HG02840 (cell line): ENCODE measurements around the gene YAP1.

Source experiments
- ATAC-seq: cut with Tn5 transposase; IDR thresholded peaks from one replicate; pipeline ENCODE4 v1.9.1; 2021; ENCODE audit warnings: mild to moderate bottlenecking, moderate library complexity, moderate number of reproducible peaks; ENCODE audit not compliant: unreplicated experiment, low FRiP score

The YAP1 gene

DNA sequence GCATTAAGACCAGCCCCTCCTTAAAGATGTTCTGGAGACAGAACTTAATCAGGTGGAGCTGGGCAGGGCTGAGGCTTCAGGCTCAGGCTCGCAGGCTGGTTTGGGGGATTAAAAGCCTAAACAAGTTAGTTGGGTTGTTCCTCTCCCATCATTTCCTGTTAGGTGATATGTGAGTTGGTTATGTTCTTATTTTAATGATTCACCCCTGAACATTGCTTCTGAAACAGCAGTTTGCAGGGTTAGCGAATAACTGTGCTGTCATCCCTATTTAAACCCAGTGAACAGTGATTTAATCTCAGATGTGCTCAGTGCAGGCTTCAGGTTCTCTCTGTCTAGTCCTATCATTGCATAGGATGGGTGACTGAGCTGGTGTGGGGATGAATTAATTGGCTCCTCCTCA is 159.7 kb downstream of the YAP1 start:
- no peak for ATAC-seq

DNA sequence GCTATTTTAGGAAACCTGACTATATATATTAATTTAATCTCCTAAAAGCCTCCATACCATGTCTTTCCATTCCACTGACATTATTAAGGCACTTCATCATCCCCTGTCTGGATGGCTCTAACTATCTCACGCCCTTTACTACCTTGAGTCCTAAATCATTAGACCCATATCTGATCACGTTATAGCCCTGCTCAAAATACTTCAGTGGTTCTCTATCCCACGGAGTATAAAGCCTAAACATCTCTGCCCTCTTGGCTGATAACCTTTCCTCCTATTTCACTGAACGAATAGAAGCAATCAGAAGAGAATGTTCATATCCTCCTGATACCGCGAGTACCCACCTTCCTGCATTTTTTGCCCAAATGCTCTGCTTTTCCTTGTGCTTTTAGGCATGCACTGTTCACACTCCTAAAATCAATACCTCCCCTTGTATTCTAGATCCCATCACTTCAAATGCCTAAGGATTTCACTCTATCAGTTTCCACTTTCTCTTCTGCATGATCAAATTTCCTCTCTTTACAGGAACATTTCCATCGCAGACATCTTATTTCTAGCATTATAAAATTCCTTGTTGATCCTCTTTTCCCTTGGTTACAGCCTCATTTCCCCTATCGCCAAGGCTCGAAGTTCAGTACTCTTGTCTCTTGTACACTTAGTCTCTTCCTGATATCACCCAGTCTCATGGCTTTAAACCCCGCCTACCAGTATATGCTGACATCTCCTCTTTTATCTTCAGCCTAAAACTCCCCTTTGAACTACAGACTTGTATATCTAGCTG is 162.0 kb downstream of the YAP1 start:
- ATAC-seq = no peak

DNA sequence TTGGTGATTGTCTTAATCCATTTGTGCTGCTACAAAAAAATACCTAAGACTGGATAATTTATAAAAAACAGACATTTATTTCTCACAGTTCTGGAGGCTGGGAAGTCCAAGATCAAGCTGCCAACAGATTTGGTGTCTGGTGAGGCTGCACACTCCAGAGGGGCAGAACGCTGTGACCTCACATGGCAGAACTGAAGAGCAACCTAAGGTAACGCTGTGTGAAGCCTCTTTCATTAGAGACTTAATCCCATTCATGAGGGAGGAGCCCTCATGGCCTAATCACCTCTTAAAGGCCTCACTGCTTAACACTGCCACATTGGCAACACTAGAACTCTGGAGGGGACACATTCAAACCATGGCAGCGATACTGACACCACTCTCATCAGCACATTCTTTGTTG is 164.4 kb downstream of the YAP1 start:
- no peak for ATAC-seq

DNA sequence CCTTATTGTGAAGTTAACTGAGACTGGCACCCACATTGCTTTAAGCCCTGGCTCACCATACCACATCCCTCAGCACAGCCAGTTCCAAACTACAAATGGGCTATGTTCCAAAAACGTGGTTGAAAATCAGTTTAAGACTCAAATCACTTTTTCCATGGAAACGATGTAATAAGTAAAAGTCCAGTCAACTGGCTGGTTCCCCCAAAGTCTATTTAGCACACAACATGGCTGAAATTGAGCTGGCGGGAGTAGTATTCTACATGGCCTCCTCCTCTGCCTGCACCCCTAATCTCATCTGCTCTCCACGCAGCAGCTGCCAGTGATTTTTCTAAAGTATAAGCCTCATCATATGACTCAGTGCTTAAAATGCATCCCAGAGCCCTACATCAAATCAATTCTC is 166.1 kb downstream of the YAP1 start:
- no peak for ATAC-seq

DNA sequence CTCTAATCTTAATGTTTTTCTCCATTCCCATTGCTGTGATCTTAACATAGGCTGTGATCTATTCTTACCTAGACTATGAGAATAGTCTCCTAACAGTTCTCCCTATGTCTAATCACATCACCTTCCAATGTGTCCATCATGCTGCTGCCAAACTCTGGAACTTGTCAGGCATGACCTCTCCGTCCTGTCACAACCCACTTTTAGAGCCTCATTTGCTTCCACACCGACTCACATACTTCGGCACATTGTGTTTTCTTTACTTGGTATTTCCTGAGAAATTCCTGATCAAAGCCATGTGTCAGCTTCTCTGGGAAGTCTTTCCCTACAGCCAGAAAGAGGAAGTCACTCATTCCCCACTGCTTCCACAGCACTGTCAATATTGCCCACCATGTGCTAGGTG is 166.5 kb downstream of the YAP1 start:
- ATAC-seq = no peak

DNA sequence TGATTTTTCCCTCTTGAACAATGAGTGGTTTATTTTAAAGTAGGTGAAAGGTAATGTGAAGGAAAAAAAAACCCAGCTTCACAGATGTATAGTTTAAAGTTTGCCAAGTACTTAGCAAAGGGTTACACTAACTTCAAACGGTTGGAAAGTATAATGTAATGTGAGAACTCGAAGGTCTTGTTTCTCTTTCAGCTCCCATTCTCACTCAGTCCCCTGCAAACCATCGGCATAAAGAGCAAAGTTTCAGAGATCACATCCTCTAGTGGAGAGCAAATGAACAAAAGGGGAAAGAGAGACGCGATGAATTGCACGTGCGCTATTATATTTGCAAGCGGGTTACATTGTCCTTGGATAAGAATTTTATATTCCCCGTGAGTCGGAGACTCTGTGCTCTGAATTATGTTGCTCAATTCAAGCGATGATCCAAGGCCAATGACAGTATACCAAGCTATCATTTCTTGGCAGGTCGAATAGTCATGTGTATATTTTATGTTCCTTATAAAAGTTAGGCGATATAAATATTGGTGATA is 169.5 kb downstream of the YAP1 start:
- peak; percentile 92 for ATAC-seq

DNA sequence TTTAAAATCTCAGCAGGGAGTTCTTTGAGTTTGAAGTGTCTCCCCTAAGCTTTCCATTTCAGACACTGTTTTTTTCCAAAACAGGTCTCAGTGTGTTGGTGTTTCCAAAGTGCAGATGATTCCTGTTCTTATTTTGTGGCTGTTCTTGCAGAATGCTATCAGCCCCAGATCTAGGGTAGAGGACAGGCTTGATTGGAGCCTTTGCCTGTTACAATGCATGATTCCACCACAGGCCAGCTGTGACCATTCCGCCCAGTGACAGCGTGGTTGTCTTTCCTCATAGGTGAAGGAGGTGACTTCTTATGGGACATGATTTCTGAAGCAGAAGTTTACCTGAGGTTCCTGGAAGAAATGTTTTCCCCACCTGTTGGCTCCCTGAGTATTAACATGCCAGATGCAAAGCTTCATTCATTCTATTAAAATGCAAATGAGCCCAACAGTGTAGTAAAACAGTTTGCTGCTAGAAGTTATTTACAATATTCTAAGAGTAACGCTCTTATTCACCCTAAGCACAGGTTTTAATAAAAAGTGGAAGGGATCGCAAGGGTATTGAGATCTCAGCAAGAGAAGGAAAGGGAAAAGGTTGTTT is 170.1 kb downstream of the YAP1 start:
- no peak for ATAC-seq
